Measurements from ENCODE around the gene MAD1L1.
"Not testable (repeated sequence)": the region's sequence is repeated elsewhere in the genome, so short reads cannot be mapped to it uniquely, and the experiment has no call there.

The MAD1L1 gene

GRCh38 chr7:1990001-1990670 is 242.6 kb downstream of the MAD1L1 start:
- DNase-seq (ENCODE audit: low read depth in 2 of 3, low spot score in 1 of 3), result no peak

GRCh38 chr7:1989049-1989860 is 243.5 kb downstream of the MAD1L1 start:
- no peak for DNase-seq (ENCODE audit: low read depth in 2 of 3, low spot score in 1 of 3)

GRCh38 chr7:1988533-1988930 is 244.2 kb downstream of the MAD1L1 start:
- DNase-seq (ENCODE audit: low read depth in 2 of 3, low spot score in 1 of 3), result no peak

GRCh38 chr7:1987591-1988532 is 244.9 kb downstream of the MAD1L1 start:
- DNase-seq (ENCODE audit: low read depth in 2 of 3, low spot score in 1 of 3), result no peak

GRCh38 chr7:1987084-1987535 is 245.6 kb downstream of the MAD1L1 start:
- no peak for DNase-seq (ENCODE audit: low read depth in 2 of 3, low spot score in 1 of 3)

- DNase-seq (ENCODE audit: low read depth in 2 of 3, low spot score in 1 of 3), result peak in 1 of 3 donors; percentile 8
Measured at GRCh38 chr7:1986366-1987083, 246.2 kb downstream of the MAD1L1 start.

- DNase-seq (ENCODE audit: low read depth in 2 of 3, low spot score in 1 of 3), result no peak
Measured at GRCh38 chr7:1985936-1986335, 246.8 kb downstream of the MAD1L1 start.

- no peak for DNase-seq (ENCODE audit: low read depth in 2 of 3, low spot score in 1 of 3)
Measured at GRCh38 chr7:1985042-1985441, 247.7 kb downstream of the MAD1L1 start.

GRCh38 chr7:1981878-1982230 is 250.9 kb downstream of the MAD1L1 start:
- no peak for DNase-seq (ENCODE audit: low read depth in 2 of 3, low spot score in 1 of 3)

GRCh38 chr7:1981201-1981877 is 251.4 kb downstream of the MAD1L1 start:
- DNase-seq (ENCODE audit: low read depth in 2 of 3, low spot score in 1 of 3), result no peak

- no peak for DNase-seq (ENCODE audit: low read depth in 2 of 3, low spot score in 1 of 3)
Measured at GRCh38 chr7:1979591-1980560, 252.9 kb downstream of the MAD1L1 start.

- DNase-seq (ENCODE audit: low read depth in 2 of 3, low spot score in 1 of 3), result no peak
Measured at GRCh38 chr7:1978656-1979590, 253.8 kb downstream of the MAD1L1 start.

GRCh38 chr7:1977876-1978441 is 254.8 kb downstream of the MAD1L1 start:
- no peak for DNase-seq (ENCODE audit: low read depth in 2 of 3, low spot score in 1 of 3)

- no peak for DNase-seq (ENCODE audit: low read depth in 2 of 3, low spot score in 1 of 3)
Measured at GRCh38 chr7:1977059-1977875, 255.5 kb downstream of the MAD1L1 start.

- not testable (repeated sequence) for DNase-seq (ENCODE audit: low read depth in 2 of 3, low spot score in 1 of 3)
Measured at GRCh38 chr7:1976521-1976920, 256.2 kb downstream of the MAD1L1 start.

GRCh38 chr7:1975581-1975980 is 257.2 kb downstream of the MAD1L1 start:
- DNase-seq (ENCODE audit: low read depth in 2 of 3, low spot score in 1 of 3), result no peak

GRCh38 chr7:1975179-1975578 is 257.6 kb downstream of the MAD1L1 start:
- DNase-seq (ENCODE audit: low read depth in 2 of 3, low spot score in 1 of 3), result no peak

Data from stimulated activated CD4-positive, alpha-beta T cell treated with anti-CD3 and anti-CD28 coated beads, Interleukin-12 subunit alpha, Interleukin-12 subunit beta, amount 100 ng/mL, for 48 hours (primary cell).